ENCODE results near the gene SLC40A1.

GRCh38 chr2:189579585-189580186 lies 900 bp downstream of the SLC40A1 start:
- no peak for TF ChIP-seq POLR2A (IDR thresholded peaks at IDR 0.05; ENCODE audit: low read depth, low read length)
- no peak for TF ChIP-seq TAF1 (IDR thresholded peaks at IDR 0.05; ENCODE audit: borderline replicate concordance, low read depth, low read length)
